Fibroblast of pulmonary artery (primary cell): ENCODE measurements around the gene YKT6.

ENCODE experiments used
- DNase-seq: peaks from one replicate; pipeline ENCODE4 v3.0.0-alpha.2; 2010; ENCODE audit warnings: low read depth
- H3K4me3 ChIP-seq: replicated peaks from 2 replicates; pipeline ENCODE4 v1.5.1; 2011; ENCODE audit warnings: low read depth, mild to moderate bottlenecking, control low read depth, low read length, moderate library complexity
- TF ChIP-seq, protein P1 (sequence below): IDR thresholded peaks from 2 replicates; pipeline ENCODE4 v1.5.1; 2011; ENCODE audit warnings: mild to moderate bottlenecking, control low read depth, low read length, inconsistent platforms; ENCODE audit errors: missing control alignments

Gene YKT6

GRCh38 chr7:44235066-44235465 lies 34.3 kb downstream of the YKT6 start:
- TF ChIP-seq, protein P1, sequence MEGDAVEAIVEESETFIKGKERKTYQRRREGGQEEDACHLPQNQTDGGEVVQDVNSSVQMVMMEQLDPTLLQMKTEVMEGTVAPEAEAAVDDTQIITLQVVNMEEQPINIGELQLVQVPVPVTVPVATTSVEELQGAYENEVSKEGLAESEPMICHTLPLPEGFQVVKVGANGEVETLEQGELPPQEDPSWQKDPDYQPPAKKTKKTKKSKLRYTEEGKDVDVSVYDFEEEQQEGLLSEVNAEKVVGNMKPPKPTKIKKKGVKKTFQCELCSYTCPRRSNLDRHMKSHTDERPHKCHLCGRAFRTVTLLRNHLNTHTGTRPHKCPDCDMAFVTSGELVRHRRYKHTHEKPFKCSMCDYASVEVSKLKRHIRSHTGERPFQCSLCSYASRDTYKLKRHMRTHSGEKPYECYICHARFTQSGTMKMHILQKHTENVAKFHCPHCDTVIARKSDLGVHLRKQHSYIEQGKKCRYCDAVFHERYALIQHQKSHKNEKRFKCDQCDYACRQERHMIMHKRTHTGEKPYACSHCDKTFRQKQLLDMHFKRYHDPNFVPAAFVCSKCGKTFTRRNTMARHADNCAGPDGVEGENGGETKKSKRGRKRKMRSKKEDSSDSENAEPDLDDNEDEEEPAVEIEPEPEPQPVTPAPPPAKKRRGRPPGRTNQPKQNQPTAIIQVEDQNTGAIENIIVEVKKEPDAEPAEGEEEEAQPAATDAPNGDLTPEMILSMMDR = no peak
- no peak overlapping the region for H3K4me3 ChIP-seq
- DNase-seq = no peak

GRCh38 chr7:44235582-44236332 lies 35.0 kb downstream of the YKT6 start:
- TF ChIP-seq, protein P1 = no peak
- H3K4me3 ChIP-seq = no peak overlapping the region
- no peak for DNase-seq

DNA sequence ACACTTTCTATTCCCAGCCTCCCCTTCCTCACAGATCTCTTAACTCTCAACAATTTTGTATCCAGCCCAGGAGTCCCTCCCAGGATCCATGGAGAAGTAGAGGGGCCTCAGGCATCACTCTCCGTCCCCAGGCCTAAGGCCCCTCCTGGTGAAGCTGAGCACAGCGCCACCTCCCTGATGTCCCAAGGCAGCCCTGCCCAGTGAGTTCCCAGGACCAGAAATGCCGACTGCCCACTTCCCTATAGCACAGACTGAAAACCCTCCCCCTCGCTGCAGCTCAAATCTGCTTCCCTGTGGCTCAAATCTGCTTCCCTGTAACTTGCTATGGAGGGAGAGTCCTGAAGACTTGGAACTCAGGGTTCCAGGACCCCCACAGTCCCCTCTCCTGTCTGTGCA lies 35.6 kb downstream of the YKT6 start:
- TF ChIP-seq, protein P1 = no peak
- no peak overlapping the region for H3K4me3 ChIP-seq
- DNase-seq = no peak

DNA sequence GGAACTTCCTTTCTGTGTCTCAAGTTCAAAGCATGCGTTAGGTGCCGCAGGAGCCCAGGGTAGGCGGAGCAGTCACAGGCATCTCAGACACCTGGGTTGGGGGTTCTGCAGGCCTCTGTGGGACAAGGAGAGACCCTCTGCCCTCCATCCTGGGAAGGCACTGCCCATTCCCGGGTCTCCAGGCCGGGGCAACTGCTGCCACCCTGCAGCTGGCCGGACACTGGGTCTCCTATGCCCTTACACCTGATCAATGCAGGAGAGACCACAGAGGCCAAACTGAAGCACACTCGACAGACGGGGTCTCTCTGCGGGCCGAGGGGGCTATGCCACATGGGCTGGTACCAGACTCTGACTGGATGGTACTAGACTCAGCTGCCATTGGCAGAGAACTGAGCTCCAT lies 36.9 kb downstream of the YKT6 start:
- H3K4me3 ChIP-seq = no peak overlapping the region
- no peak for DNase-seq
- TF ChIP-seq, protein P1 = no peak

DNA sequence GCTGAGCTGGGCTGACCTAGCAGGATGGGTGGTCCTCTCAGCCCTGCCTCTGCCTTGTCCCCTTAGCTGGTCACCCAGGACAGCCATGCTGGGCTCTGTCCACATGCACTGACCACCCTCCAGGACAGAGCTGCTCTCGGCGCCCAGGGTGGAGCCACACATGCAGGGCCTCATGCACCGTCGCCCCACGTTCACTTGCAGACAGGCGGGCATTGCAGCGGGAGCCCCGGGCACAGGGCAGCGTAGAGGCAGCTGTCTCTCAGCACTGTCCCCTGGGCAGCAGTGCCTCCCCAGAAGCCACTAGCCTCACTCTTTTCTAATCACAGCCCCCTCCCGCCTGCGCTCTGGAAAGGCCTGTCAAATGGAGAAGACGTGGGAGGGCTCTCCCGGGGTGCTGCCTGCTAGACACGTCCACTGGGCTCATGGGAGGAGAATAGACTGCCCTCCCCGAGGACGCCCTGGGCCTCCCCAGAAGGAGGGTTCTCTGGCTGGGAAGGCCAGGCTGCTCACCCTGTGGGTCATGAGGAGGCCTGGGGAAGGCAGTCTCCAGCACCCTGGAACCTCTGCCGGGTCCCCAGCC lies 37.4 kb downstream of the YKT6 start:
- H3K4me3 ChIP-seq = no peak overlapping the region
- no peak for DNase-seq
- TF ChIP-seq, protein P1 = no peak

DNA sequence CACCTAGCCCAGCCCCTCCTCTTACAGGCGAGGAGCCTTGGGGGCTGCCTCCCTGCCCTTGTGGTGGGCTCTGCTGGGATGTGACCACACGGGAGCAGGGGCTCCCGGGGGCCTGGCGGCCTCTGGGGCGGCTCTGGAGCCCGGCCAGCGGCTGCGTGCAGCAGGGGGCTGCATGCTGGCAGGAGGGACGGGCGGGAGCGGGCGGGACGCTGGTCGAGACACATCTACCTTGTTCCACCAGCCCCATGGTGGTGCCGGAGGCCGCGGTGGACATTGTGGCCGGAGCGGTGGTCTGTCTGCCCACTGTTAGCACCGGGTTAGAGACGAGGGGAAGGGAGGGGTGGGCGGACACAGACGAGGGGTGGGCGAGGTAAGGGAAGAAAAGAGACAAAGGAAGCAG lies 38.6 kb downstream of the YKT6 start:
- TF ChIP-seq, protein P1 = no peak
- no peak overlapping the region for H3K4me3 ChIP-seq
- no peak for DNase-seq

DNA sequence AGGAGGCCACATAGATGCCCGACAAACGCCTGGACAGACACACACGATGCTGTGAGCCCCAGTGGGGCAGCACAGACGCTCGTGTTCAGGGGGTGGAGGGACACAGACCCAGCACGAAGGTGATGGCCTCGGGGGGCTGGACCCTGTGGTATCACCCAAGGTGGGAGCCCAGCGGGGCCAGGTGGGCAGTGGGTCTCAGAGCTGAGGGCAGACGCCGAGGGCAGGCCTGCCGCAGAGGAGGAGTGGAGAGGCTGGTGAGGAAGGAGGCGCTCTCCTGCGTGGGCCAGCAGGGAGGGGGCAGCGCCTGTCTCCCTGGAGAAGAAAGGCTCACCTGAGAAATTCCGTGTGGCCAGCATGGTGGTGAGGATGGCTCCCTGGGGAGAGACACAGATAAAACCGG lies 39.6 kb downstream of the YKT6 start:
- no peak for DNase-seq
- H3K4me3 ChIP-seq = no peak overlapping the region
- TF ChIP-seq, protein P1 = no peak
